GM18508 (cell line): Measurements from ENCODE around the gene IDUA.
"Not testable (repeated sequence)": the region's sequence is repeated elsewhere in the genome, so short reads cannot be mapped to it uniquely, and the experiment has no call there.

Experiments used
- ATAC-seq: cut with Tn5 transposase; IDR thresholded peaks from one replicate; pipeline ENCODE4 v1.9.1; 2021; ENCODE audit warnings: moderate number of reproducible peaks; ENCODE audit not compliant: insufficient read depth, unreplicated experiment

Gene IDUA

DNA sequence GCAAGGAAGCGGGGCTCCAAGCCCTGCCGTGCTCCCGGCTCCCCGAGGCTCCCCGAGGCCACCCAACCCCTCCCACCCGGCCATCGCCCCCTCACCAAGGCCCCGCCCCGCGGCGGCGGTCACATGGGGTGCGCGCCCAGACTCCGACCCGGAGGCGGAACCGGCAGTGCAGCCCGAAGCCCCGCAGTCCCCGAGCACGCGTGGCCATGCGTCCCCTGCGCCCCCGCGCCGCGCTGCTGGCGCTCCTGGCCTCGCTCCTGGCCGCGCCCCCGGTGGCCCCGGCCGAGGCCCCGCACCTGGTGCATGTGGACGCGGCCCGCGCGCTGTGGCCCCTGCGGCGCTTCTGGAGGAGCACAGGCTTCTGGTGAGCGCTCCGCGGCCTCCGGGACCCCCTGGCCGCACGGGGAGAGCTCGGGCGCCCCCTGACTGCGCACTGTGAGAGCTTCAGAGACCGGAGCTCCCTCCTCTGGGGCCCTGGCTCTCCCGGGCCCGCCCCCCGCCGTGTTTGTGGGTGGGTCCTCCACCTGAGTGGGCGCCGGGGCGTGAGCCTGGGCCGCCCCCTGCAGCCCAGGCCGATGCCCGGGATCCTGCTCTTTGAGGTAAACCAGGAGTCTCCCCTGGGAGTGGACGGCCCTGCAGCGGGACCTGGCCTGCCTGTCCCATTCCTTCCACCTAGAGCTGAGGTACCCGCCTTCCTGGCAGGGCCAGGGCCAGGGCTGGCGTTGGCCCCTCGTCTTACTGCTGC is at the start of gene IDUA:
TSS of gene IDUA (plus strand) at position 166 of the 745 bp plus-strand sequence. CDS start at position 207, 41 bp downstream.
- ATAC-seq: no peak

DNA sequence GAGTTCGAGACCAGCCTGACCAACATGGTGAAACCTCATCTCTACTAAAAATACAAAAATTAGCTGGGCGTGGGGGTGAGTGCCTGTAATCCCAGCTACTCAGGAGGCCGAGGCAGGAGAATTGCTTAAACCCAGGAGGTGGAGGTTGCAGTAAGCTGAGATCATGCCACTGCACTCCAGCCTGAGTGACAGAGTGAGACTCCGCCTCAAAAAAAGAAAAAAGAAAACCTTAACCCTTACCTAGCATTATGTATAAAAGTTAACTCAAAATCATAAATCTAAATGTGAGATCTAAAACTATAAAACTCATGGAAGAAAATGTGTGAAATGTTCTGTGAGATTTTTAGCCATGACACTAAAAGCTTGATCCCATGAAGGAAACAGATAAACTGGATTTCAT is 47.3 kb upstream of the IDUA start:
- not testable (repeated sequence) for ATAC-seq

DNA sequence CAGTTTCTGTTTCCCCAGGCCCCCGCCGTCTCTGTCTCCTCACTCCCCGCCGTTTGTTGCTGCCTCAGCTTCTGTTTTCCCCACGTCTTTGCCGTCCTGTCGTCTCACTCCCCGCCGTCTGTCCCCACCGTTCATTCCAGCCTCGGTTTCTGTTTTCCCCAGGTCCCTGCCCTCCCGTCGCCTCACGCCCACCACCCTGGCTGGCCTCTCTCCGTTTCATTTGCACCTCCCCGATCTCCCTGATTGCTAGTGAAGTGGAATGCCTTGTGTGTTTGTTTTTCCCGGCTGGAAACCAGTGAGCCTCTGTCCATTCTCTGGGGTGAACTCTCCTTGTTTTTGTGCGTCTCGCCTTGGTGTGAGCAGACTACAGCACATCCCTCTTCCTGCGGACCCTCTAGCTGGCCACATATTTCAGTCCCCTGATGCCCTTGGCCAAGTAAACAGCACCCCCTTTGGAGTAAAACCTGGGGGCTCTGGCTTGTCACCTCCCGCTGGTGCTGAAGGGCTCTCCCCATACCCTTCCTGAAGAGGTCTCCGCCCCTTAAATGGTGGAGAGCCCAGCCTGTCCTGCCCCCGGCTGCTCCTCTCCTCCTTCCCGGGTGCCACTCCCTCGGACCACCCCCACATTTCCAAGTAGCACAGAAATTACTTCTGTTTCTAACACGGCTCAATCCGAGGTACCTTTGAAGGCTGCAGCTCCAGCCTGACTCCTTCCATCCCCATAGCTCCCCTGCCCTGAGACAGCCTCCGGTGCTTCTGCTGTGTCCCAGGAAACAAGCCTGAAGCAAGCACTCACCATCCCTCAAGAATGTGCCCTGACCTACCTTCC is 41.4 kb upstream of the IDUA start:
- ATAC-seq: no peak

DNA sequence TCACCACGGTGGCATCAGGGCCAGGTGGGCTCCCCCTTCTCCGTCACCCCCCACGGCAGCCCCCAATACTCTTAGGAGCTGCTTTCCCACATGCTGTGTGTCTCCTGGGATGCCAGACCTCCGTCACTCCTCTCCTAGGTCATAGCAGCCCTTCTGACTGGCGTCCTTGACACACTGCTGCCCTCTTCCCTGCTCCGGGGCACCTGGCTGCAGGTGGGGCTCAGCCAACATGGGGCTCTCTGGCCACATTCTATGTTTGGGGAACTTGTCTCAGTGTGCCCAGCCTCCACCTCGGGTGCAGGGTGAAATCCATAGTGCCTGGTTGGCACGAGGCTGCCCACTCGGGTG is 40.8 kb upstream of the IDUA start:
- ATAC-seq: no peak

DNA sequence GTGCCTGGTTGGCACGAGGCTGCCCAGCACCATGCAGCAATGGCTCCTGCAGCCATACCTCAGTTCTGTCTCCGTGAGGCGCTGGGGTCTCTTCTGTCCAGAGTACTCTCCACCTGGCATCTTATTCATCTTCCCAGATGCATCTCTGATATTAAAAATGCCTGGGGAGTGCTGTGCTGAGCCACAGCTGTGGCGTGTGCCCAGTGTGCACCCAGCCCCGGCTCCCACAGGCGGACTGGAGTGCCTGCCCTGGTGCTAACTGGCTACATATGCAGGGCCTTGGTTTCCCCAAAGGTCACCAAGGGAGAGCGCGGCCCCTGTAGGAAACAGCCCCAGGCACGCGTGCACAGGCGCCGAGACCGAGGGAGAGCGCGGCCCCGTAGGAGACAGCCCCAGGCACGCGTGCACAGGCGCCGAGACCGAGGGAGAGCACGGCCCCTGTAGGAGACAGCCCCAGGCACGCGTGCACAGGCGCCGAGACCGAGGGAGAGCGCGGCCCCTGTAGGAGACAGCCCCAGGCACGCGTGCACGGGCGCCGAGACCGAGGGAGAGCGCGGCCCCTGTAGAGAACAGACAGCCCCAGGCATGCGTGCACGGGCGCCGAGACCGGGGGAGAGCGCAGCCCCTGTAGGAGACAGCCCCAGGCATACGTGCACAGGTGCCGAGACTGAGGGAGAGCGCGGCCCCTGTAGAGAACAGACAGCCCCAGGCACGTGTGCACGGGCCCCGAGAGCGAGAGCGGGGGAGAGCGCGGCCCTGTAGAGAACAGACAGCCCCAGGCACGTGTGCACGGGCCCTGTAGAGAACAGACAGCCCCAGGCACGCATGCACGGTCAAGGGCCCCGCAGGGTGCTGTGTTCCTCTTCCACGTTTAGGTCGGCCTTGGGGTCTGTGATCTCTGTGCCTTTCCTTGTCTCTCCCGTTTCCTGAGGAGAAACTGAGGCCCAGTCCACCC is 40.0 kb upstream of the IDUA start:
- no peak for ATAC-seq

DNA sequence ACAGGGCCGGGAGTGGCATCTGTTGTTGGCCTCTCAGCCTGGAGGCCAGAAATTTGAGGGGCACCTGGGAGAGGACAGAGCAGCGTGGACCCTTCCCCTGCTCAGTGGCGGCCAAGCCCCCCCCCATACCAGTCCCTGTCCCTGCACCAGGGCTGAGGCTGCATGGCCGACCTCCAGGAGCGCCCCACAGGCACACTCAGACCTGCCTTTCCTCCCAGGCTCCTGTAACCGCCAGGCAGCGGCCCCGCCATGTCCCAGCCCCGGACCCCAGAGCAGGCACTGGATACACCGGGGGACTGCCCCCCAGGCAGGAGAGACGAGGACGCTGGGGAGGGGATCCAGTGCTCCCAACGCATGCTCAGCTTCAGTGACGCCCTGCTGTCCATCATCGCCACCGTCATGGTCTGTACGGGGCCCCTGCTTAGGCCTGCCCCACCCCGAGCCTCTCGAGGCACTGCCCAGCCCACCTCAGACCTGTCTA is 39.3 kb upstream of the IDUA start:
- no peak for ATAC-seq

DNA sequence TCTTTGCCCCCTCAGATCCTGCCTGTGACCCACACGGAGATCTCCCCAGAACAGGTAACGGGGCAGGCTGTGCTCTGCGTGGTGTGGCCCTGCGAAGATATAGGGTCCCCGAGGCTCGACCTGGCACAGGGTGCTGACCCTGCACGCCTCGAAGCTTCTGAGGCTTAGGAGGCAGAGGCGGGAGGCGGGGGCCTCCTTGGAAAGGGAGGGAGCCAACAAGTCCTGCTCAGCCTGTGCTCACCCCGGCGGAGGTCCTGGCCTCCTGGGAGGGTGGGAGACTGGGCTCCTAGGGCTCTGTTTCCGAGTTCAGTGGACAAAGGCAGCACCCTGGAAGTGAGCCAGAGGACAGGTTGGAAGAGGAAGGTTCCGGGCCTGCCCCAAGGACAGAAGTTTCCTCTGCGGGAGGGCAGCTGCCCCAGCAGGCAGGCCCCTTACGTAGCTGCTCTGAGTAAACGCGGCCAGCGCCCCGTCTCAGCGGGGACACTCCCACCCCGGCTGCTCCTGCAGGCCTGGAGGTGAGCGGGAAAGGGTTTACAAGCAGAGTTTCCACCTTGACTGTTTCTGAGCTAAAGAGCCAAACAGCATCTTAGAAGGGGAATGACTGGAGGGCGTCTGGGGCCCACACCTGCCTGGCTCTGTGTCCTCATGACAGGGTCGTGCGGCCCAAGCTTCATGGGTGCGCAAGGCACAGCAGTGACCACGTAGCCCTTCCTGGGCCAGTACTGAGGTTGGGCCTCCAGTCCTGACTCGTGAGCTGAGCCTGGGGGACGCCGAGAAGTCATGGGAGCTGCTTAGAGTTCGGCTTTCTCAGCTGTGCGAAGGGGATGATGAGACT is 38.5 kb upstream of the IDUA start:
- no peak for ATAC-seq

DNA sequence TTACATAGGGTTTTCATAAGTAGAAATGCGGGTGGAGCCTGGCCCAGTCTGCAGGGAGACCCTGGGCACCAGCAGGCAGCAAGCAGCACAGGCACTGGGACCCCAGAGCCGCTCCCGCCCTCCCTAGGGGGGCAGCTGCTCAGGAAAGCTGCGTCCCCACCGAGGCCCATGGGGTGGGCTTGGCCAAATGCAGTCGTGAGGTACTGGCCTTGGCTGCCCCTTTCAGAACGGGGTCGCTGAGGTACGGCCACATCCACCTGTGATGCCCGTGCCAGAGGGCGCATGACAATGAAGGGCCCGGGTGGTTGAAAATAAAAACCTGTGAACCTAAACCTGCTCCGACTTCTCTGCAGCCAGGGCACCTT is 37.9 kb upstream of the IDUA start:
- no peak for ATAC-seq

DNA sequence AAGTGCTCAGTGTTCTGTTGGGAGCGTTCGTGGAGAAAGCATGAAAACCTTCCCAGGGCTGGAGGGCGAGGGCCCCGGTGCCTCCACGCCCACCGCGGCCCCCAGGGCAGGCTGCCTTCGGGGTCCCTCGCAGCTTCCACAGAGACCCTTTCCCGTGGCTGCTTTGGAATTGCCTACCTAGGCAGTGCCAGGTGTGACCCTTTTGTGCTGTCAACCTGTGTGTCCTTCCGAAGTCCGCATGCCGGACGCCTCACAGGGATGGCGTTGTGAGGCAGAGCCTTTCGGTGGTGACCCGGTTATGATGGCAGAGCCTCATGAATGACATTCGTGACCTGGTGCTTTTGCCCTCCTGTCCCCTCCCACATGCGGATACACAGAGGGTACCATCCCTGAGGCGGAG is 37.2 kb upstream of the IDUA start:
- ATAC-seq: no peak

DNA sequence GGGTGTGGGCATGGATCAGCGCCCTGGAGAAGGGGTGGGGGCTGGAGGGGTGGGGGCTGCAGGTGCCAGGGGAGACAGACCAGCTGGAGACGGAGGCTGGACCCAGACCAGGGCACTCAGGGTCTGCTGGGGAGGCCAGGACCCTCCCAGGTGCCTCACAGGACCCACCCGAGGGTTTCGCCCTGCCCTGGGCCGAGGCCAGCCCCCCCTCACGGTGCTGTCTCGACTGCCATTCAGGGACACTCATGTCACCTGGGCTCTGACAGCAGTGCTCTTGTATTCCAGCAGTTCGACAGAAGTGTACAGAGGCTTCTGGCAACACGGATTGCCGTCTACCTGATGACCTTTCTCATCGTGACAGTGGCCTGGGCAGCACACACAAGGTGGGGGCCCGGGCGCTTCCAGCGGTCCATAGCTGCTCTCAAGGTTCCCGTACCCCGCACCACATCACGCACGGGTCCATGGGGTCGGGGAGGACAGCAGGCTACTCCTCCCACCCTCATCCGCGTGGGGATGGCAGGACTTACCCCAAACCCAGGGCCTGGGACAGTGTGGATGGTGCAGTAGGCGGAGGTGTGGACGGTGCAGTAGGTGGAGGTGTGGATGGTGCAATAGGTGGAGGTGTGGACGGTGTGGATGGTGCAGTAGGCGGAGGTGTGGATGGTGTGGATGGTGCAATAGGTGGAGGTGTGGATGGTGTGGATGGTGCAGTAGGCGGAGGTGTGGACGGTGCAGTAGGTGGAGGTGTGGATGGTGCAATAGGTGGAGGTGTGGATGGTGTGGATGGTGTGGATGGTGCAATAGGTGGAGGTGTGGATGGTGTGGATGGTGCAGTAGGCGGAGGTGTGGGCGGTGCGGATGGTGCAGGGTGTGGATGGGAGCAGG is 36.5 kb upstream of the IDUA start:
- no peak for ATAC-seq

DNA sequence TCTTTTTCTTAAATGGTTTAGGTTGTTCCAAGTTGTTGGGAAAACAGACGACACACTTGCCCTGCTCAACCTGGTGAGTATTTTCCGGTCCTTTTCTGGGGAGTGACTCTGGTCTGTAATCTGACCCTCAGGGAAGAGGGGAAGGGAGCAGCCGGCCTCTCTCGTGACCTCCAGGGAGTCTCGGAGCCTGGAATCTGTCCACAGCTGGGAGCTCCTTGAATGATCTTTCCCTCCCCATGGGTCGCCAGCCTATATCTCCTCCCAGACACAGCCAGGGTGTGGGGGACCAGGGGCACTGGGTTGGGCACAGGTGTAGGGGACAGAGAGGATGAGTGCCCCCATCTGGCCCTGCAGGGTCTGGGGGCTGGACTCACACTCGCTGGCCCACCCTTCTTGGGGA is 35.7 kb upstream of the IDUA start:
- no peak for ATAC-seq

DNA sequence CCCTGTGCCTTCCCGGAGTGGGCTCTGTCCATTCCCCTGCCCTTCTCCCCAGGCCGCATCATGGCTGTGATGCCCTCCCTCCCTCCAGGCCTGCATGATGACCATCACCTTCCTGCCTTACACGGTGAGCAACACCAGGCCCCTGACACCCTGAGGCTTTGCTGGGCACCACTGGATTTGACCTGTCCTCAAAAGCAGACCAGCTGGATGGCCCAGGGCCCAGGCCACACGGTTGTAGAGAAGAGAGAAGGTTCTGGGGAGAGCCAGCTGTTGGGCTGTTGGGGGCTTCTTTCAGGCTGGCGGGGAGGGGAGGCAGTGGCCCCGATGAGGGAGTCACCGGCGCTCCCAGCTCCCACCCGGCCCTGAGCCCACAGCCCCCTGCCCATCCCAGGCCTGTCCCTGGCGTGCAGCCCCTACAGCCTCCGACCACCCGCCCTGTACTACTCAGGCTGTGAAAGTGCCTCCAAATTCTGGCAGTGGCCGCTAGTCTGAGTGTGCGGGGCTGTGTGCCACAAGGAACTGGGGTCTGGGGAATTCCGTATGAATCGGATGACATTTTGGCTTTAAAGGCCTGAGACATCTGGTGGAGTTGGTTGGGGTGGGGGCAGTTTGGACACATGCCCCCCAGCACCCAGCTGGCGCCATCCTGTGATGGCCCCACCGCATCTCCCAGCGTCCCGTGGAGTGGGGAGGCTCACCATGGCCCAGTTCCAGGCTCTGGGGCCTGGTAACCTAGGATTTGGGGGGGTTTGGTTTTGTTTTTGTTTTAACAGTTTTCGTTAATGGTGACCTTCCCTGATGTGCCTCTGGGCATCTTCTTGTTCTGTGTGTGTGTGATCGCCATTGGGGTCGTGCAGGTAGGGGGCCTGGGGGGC is 35.0 kb upstream of the IDUA start:
- no peak for ATAC-seq

DNA sequence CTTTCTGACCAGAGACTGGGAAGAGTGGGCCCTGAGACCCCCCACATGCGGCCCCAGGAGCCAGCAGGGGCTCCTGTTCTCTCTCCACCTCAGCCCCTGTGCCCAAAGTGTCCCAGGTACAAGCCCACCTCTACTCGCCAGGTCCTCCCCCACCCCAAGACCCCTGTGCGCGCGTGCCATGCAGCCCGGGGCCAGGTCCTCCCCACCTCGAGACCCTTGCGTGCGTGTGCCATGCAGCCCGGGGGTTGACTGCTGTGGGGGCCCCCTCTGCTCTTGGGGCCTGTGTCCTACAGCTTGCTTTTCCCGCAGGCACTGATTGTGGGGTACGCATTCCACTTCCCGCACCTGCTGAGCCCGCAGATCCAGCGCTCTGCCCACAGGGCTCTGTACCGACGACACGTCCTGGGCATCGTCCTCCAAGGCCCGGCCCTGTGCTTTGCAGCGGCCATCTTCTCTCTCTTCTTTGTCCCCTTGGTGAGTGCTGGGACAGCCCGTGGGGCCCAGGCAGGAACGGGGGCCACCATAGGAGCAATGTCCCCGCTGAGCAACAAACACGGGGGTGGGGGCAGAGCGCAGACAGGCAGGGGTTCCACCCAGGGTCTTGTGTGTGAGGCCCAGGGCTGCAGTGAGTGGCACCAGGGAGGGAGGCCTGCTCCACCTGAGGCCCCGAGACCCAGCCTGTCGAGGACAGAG is 33.8 kb upstream of the IDUA start:
- ATAC-seq: no peak

DNA sequence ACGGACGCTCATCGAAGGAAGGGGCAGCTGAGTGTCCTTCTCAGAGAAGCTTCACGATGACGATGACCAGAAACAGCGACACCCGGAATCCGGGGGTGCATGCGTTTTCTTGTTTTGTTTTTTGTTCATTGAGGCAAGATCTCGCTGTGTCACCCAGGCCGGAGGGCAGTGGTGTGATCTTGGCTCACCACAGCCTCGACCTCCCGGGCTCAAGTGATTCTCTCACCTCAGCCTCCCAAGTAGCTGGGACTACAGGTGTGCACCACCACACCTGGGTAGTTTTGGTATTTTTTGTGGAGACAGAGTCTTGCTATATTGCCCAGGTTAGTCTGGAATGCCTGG is 33.3 kb upstream of the IDUA start:
- no peak for ATAC-seq

DNA sequence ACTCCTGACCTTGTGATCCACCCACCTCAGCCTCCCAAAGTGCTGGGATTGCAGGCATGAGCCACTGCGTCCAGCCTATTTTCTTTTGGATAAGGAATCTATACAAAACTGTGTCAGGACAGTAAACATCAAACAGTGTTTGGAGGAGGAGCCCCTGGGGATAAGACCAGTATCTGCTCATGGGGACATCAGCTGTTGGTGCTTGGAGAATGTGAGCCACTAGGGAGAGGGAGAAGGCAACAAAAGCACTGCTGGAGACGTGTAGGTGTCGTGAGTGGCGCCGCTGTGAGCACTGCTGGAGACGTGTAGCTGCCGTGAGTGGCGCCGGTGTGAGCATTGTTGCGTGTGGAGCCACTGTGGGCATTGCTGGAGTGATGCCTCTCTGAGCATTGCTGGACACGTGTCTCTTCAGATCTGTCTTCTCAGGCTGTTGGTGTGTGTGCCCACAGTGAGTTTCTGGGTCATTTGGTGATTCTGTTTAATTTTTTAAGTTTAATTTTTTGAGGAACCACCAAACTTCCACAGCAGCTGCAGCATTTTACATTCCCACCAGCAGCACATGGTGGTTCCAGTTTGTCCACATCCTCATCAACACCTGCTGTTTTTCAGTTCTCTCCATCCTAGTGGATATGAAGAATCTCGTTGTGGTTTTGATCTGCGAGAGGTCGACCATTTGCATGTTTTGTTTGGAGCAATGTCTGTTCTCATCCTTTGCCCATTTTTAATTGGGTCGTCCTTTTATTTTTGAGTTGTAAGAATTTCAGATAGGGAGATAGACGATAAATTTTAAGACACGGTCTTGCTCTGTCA is 32.4 kb upstream of the IDUA start:
- no peak for ATAC-seq

DNA sequence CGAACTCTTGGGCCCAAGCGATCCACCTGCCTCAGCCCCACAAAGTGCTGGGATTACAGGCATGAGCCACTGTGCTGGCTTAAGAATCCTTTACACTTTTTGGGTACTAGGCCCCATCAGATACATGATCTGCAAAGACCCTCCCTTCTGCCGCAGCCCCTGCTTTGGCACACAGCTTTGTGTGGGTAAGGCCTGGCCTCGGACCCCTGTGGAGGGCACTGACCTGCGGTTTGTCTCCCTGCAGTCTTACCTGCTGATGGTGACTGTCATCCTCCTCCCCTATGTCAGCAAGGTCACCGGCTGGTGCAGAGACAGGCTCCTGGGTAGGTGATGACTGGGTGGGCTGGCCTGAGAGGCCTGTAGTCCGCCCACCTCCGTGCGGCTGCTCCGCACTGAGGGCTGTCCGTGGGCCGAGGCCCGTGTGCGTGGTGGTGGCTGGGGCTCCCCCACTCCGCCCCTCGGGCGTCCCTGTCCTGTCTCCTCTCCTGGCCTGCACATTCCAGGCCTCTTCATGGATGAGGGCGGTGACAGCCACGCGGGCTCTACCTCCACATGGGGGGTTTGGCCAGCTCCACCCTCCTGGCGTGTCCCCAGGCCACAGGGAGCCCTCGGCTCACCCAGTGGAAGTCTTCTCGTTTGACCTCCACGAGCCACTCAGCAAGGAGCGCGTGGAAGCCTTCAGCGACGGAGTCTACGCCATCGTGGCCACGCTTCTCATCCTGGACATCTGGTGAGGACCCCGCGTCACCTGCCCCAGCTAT is 31.5 kb upstream of the IDUA start:
- no peak for ATAC-seq
